NCI-H2196 treated with DMSO at 0.1 percent for 48 hours (cell line): ENCODE data around the gene SH2B2.
A peak's percentile ranks its signal among the peaks of the same experiment; 100 is the strongest.
"Not testable (repeated sequence)": the region's sequence is repeated elsewhere in the genome, so short reads cannot be mapped to it uniquely, and the experiment has no call there.

ENCODE experiments used
- DNase-seq: peaks from one replicate; lab custom pipeline; 2025; ENCODE audit not compliant: unreplicated experiment; lab: John Stamatoyannopoulos, UW

The SH2B2 gene

DNA sequence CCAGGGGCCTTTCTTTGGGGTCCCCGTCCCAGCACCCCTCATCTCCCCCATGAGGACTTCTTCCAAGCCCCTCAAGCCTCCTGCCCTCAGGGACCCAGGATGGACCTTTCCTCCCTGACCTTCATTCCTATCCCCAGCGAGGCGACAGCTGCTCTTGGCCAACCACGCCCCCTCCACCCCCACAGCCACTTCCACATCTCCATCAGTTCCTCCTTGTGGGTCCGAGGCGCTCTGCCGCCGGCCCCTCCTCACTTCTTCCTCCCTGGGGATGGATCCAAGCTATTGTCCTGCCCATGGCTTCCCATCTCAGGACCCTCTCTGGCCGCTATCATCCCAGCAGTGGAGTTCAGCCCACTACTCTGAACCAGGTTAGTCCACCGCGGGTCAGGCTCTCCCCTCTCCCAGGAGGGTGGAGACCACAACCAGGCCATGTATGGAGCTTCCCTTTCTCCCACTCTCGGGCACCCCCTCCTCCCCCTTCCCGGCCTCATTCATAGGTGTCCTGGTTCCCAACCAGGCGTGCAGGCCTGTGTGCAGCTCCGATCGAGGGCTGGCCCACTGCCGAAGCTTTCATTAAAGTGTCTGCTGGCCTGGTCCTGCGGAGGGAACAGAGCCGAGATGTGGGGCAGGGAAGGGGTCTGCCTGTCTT is 1.7 kb upstream of the SH2B2 start:
- DNase-seq: no peak

DNA sequence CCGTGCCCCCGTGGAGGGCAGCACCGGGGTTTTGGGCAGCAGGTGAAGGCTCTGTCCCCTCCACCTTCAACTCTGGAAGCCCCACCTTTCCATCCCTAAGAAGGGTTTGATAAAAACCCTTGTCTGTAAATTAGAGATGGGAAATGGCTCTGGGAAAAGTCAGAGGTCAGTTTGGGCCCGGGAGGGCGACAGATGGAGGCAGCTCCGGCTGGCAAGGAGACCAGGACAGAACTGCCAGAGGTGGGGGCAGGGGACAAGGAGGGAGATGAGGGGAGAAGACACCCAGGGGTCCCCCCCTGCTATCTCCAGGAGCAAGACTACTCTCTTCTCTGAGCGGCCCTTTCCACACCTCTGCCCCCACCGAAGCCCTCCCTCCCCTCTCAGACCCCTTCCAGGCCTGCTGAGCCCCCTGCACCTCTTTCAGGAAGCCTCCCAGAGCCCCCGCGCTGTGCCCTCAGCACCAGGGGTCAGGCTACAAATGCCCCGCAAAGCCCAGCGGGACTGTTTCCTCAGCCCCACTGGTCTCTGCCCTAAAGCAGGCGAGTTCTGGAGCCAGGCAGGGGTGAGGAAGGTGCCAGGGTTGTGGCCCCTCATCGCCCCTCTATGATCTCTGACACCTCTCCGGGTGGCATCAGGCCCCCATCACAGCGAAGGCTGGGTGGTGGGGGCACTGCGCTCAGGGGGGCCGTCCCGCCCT is 980 bp upstream of the SH2B2 start:
- DNase-seq: no peak

DNA sequence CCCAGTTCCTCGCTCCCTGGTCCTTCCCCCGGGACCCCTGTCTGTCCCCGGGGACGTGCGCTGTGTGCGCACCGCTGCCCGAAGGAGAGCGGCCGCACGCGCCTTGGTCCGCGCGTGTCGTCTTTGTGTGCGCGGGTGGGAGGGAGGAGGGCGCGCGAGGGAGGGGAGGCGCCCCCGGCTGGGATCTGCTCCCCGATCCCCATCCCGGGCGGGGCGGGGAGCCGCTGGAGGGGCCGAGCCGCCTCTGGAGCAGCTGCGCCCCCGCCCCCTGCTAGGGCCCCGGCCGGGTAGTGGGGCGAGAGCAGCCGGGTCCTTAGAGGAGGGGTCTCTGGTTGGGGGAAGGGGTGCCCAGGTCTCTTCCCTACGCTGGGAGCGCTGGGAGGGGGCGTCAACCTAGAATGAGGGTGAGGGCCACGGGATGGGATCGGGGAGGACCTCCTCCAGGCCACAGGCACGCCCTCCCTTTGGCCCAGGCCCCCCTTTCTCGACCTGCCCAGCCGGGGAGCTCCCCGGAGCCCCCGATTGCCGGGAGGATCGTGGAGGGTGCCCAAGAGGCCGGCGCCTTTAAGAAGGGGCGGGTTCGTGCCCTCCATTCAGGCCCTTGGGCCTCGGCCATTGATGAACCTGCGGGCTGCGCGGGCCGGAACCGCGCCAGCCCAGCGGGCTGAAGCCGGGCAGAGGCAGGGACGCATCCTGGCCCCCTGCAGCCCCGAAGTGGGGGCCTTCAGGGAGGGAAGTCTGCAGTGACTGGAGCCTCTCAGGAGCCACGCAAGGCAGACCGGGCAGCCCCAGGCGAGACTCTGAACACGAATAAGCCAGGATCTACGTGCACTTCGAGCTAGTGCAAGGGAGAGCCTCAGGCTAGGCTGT is 678 bp downstream of the SH2B2 start:
- peak; percentile 5 for DNase-seq

DNA sequence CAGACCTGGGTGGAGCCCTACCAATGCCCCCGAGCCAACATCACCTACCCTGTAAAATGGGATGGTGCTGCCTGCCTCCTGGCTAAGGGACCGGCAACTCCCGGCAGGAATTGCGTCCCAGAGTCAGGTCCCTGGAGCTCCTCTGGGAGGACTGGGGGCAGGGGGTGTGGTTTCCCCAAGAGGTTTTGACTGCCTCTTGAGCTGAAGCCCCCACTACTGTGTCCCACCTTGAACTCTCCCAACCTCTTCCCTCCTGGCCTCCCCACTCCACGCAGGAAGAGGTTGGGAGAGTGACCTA is 1.3 kb downstream of the SH2B2 start:
- no peak for DNase-seq

DNA sequence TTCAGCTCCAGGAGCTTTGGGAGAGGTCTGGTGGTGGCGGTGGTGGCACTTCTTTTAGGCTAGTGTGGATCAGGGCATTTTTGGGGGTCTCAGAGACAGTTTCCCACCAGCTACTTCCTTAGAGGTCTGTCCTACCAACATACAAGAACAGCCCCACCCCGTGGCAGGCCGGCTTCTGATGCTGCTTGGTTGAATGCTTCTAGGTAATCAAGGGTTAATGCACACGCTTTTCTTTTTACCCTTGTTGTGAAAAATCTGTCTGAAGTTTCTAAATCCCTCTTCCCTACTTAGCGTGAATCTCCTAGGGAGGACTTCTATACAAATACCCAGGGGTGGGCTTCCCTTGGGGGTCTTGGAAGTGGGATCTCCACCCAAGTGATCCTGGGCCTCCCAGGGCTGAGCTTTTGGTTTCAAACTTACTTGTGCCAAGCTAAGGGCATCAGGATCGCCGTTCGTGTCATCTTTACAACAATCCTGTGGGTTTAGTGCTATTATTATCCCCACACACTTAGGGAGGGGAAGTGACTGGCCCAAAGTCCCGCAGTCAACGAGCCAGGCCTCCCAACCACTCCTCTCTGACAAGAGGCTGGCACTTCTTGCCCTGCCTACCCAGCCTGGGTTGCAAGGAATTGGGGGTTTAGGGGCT is 1.7 kb downstream of the SH2B2 start:
- no peak for DNase-seq

DNA sequence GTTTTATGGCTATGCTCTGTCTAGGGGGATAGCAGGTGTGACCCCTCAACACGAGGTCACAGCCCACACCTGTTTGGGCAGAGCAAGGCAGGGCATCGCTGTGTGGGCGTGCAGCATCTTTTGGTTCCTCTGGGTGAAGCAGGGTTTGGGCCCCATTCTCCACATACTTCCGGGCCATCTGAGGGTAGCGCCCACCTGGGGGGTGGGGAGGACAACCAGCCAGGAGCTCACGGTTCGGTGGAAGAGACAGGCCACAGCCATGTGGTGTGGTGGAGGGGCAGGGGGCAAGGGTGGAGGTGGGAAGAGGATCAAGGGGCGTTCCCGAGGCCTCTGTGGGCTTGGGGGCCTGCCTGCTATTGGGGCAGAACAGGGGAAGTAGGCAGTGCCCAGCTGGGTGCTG is 2.4 kb downstream of the SH2B2 start:
- DNase-seq: no peak

DNA sequence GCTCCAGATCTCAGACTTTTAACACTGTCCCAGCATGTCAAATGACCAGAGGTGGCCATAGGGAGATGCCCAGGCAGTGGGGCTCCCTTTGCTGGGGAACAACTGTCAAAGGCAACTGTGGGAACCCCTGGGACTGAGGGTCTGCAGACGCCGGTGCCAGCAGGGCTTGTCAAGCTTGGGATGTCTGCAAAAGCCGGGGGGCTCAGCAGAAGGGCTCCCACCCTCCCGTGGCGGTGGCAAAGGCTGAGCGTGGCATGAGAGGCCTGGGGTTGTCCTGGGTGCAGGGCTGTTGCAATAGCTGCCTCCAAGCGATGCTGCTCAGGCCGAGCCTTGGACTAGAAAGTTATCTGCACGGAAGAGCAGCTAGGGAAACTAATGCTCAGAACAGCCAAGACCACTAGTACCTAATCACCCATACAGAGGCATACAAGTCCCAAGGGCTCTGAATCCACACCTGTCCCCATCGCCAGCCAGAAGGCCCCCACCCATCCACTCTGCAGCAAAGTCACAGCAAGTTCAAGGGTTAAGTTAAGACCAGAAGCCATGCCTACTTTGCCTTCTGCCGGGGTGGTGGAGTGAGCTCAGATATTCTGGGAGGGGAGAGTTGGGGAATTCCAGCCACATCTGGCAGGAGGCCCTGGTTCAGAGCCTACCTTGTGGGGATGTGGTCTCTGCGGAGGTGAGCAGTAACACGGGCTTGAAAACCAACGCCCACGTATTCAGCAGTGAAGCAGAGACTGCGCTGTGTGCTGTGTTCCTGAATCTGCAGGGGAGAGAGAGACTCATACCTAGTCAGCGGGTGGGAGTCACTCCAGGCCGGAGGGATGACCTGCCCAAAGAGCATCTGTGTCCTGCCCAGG is 4.6 kb downstream of the SH2B2 start:
- no peak for DNase-seq

DNA sequence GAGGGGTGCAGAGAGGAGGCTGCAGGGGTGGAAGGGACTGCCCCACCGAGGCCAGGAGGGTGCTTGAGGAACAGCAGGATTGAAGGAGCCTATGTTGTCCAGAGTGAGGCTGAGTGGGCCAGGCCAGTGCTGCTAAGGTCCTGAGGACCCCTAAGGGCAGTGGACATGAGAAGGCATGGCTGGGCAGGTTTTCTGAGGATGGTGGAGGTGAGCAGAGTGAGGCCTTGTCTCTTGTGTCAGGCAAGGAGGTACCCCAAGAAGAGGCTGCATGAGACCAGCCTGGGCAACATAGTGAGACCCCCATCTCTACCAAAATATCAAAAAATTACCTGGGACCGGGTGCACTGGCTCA is 5.2 kb downstream of the SH2B2 start:
- DNase-seq: no peak

DNA sequence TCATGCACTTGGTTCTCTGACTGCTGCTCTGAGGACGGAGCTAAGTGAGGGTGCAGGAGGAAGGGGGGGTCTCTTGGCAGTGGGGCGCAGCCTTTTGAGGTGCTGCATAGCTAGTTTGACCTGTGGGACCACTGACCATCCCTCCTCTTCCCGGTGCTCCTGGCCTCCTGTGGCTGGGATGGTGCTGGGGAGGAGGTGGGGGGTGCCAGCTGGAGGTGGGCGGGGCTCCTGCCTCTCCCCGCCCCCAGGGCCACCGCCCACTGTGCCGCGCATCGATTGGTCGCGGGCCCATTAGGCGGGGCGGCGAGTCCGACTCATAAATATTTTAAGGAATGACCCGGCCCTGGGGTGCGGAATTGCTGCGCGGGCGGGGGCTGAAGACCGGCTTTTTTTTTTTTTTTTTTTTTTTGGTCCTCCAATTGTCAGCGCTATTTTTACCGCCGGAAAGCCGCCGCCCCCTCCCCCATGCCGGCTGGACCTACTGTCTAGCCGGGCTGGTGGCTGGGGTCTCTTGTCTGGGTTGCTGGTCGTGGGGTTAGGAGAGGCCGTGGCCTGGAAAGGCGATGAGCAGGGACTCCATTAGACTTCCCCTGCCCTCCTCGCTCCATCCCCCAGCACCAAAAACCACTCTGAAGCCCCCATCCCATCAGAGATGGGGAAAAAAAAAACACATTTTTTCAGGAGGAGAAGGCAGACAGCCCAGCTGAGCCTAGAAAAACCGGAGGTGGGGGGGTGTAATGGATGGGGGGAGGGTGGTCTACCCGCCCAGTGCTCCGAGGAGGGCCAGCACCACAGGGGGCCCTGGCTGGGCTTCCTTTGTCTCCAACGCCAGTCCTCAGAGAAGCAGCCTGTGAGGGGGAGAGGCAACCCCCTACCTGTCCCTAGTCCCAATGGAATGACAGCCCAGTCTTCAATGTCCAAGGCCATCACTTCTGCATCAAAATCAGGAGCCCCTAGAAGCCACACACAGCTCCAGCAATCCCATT is 6.4 kb downstream of the SH2B2 start:
- no peak for DNase-seq

DNA sequence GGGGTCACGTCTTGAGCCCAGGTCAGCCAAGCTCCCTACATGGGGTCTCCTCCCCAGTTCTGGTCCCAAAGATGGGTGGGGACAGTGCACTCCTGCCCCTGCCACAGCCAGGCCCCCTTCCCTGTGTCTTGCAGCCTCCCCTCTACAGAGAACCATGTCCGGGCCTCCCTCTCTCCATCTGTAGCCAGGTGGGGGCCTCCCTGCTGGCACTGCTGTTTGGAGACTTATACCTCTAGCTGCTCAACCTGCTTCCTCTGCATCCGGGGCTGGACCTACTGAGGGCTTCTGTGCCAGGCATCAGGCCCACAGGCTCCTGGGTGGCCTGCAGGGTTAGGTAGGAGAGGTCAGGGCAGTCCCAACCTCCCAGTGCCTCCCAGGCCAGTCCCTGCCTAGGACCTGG is 7.9 kb downstream of the SH2B2 start:
- DNase-seq: no peak

DNA sequence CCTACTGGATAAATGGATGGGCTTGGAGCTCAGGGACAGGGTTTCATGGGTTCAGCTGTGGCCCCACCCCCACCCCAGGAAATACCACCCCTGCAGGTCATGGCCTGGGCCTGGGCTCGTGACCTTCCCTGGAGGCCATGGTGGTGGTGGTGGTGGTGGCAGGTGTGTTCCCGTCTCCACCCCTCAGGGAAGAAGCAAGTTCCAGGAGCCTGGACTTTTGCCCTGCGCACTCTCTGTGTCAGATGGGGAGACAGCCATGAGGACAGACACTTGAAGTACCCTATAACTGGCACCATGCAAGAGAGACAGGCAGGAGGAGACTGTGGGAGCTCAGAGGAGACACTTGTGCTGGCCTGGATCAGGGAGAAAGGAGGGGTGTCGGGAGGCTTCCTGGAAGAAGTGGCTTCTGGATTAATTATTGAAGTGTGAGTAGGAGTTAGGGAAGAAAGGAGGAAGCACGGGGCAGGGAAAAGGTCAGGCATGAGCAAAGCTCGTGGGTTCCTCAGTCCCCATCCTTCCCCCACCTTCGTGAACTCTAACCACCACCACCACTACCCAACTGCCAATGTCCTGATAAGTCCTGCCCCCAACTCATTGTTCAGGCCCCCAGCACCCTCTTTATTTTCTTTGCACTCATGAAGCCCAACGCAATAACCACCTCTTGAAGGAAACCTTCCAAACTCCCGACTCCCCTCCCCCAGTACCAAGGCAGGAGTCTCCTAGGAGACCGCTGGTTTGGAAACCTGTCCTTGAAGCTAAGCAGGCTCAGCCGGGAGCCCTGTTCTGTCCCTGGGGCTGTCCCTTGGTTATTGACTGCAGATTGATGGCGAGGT is 8.9 kb downstream of the SH2B2 start:
- DNase-seq: no peak

DNA sequence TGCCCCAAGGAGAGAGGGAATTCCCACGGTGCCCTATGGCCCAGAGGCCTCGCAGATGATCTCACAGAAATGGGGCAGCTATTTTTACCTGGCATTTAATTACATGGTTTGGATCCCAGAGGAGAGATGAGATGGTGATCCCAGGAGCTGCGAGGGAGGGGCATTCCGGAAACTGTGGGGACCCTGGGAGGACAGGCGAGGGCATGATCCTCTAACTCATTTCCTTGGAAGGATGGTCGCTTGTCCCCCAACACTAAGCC is 9.4 kb downstream of the SH2B2 start:
- DNase-seq: no peak

DNA sequence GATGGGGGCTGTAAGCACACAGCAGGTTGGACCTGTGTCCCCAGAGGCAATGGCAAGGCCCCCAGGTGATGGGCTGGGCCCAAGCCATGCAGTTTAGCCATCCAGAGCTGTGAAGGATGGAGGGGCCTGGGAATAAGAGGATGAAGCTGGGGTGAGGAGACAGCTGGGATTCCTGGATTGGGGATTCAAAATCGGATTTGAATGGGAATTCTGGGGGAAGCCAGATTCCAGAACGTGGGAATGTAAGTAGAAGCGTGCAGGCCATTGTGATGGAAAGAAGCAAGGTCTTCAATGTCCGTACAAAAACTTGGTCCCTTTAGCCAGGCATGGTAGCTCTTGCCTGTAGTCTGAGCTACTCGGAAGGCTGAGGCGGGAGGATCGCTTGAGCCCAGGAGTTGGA is 9.8 kb downstream of the SH2B2 start:
- no peak for DNase-seq

DNA sequence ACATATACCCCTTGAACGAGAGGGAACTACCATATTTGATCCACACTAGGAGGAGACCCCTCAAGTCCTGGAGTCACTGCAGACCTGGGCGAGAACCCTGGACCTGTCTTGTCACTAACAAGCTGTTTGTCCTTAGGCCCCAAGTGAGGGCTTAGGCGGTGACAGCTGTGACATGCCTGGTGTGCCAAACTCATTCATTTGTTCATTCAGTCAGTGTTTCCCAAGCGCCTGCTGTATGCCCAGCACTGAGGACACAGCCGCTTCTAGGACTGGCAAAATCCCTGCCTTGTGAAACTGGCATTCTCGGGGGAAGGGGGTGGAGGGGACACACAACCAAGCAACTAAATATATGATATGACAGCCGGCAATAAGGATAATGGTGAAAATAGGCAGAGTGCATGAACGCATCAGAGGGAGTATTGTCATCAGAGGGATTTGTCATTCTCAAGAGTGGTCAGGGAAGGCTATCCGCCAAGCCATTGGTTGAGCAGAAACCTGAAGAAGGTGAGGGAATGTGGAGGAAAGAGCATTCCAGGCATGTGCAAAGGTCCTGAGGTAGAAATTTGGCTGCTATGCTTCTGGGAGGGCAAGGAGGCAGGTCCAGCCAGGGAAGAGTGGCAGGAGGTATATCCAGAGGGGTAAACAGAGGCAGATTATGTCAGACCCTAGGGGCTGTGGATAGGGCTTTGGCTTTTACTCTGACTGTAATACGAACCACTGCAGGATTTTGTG is 11.0 kb downstream of the SH2B2 start:
- DNase-seq: no peak

DNA sequence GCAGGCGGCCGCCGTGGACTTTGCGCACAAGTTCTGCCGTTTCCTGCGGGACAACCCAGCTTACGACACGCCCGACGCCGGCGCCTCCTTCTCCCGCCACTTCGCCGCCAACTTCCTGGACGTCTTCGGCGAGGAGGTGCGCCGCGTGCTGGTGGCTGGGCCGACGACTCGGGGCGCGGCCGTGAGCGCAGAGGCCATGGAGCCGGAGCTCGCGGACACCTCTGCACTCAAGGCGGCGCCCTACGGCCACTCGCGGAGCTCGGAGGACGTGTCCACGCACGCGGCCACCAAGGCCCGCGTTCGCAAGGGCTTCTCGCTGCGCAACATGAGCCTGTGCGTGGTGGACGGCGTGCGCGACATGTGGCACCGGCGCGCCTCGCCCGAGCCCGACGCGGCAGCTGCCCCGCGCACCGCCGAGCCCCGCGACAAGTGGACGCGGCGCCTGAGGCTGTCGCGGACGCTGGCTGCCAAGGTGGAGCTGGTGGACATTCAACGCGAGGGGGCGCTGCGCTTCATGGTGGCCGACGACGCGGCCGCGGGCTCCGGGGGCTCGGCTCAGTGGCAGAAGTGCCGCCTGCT is 14.1 kb downstream of the SH2B2 start:
- no peak for DNase-seq

DNA sequence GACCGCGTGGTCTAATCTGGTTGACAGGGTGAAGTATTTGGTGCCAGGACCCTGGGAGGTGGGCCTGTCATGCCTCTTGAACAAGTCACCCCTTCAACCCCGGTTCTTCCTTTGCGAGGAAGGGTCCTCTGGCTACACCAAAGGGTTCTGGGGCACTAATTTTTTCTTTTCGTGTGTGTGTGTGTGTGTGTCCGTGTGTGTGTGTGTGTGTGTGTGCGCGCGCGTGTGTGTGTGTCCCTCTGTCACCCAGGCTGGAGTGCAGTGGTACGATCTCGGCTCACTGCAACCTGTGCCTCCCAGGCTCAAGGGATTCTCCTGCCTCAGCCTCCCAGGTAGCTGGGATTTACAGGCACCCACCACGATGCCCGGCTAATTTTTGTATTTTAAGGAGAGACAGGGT is 14.7 kb downstream of the SH2B2 start:
- DNase-seq: not testable (repeated sequence)

DNA sequence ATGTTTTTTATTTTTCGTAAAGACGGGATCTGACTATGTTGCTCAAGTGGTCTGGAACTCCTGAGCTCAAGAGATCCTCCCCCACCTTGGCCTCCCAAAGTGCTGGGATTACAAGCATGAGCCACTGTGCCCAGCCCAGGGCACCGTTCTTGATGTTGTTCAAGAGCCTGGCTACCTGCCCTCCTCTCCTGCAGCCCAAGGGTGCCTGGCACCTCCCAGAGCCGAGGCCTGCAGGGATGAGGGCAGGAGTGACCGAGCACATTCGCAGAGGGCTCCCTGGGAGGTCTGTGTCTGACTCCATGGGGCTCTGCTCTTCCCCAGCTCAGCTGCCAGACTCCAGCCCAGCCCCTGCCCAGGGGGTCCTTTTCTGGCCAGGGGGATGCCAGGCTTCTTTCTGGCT is 15.4 kb downstream of the SH2B2 start:
- DNase-seq: no peak
